Activated gamma-delta T cell treated with anti-CD3 and anti-CD28 coated beads, Interleukin-2, amount 50 U/mL, for 16 hours (primary cell): Measurements from ENCODE around the gene CEBPA.
"Not testable (repeated sequence)": the region's sequence is repeated elsewhere in the genome, so short reads cannot be mapped to it uniquely, and the experiment has no call there.

ENCODE experiments used
- DNase-seq: peaks from one replicate; pipeline ENCODE4 v3.0.0-alpha.2; 2020; ENCODE audit warnings: low read depth

CEBPA gene

DNA sequence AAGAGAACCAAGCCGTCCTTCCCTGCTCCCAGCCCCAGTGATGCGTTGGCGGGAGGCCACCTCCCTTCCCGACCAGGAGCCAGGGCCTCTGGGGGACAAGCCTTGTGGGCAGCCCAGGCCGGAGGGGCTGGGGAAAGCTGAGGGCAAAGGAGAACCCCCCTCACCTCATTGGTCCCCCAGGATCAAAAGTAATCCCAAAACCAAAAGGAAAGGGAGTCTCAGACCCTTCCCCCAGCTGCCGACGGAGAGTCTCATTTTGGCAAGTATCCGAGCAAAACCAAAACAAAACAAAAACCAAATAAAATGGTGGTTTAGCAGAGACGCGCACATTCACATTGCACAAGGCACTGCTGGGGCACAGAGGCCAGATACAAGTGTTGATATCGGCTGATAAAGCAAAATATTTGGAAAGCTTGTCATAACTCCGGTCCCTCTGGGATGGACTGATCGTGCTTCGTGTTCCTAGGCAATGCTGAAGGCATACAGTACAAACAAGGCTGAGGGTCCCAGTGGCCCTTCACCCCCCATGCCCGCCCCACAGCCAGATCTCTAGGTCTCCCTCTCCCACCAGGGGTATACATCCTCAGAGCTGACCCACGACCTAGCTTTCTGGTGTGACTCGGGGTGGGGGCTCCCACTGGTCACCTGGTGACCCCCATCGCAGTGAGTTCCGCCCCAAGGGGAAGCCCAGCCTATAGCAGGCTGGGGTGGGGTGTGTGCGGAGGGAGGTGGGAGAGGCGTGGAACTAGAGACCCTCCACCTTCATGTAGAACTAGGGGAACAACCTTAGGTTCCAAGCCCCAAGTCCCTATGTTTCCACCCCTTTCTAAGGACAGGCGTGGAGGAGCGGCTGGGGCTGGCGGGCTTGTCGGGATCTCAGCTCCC lies 2.1 kb downstream of the CEBPA start:
- DNase-seq = no peak

DNA sequence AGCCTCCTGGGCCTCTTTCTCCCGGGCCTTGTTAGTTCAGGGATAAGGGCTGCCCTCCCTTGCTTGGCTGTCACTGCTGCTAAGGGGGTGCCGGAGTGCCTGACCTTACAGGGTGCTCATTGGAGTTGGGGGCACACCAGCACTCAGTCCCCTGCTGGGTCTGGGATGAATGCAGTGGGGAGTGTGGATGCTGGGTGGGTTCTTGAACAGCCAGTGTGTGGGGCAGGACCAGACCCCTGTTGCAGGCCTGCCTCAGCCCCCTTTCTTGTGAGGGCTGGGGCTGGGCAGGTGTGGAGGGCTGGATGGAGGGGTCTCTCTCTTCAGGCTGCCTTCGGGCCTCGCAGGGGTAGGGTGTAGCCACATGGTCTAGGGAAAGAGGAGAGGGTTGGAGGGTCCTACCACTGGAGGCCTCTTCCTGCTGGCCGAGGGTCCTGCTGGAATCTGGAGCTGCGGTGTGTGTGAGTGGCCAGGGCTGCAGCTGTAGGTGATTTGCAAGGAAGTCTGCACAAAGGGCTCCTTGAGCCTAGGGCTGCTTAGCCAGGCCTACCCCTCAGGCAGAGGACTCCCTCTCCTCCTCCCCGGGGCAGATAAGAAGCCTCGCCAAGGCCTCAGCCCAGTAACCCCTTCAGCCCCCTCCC lies 3.2 kb downstream of the CEBPA start:
- no peak for DNase-seq

DNA sequence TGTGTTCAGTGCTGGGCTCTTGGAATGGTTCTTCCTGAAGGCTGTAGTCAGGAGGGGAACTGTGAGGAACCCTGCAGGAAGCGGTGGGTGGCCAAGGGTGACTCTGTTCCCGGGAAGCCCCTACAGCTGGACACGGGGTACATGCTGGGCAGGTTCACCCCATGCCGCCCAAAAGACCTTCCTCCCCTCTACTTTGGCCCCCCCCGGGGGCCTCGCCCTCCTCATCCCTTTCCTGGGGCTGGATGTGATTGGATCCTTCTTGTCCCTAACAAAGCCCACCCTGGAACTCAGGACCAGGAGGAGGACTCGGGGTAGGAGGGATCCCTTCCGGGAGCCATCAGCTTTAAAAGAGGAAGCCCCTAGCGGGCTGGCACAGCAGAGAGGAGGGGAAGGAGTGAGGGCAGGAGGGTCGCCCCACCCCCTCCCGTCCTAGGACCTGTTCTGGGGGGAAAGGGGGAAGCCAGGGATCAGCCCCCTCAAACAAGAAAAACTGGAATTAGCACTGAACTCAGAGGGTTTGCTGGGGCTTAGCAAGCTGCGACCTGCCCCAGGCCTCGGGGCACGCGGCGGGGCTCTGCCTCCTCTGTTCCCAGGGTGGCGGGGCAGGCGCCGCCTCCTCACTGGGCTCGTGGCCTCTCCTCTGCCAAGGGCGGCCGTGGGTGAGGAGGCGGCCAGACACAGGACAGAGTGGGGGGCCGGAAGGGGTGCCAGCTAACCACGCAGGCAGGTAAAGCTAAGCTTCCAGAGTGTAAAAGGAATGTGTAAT lies 4.0 kb downstream of the CEBPA start:
- DNase-seq = no peak

DNA sequence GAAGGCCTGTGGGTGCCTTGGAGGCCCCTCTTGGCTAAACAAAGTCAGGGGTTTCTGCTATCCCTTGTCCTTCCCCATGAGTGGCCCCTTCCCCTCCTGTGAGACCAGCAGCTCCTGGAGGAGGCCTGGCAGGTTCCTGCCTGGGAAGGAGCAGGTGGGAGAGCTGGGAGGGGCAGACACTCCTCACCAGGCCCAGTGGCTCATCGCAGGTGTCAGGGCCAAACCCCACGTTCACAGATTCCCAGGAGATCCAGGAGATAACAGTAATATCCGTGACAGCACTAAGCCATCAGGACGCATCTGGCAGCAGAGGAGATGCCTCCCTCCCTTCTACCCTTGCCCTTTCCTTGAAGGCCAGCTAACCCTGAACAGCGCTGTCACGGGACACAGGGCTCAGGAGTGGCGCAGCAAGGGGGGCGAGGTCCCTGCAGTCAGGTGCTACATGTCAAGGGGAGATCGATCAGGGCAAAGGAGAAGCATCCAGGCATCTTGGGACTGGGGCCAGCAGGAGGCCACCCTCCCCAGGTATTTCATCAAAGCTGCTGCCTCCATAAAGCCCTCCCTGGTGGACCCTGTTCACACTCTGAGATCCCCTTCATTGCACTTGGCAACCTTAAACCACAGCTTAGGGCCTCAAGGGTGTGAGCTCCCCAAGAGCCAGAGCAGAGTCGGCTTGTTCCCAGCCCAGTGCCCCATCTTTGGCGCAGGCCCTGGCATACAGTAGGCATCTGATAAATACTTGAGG lies 4.8 kb downstream of the CEBPA start:
- no peak for DNase-seq

DNA sequence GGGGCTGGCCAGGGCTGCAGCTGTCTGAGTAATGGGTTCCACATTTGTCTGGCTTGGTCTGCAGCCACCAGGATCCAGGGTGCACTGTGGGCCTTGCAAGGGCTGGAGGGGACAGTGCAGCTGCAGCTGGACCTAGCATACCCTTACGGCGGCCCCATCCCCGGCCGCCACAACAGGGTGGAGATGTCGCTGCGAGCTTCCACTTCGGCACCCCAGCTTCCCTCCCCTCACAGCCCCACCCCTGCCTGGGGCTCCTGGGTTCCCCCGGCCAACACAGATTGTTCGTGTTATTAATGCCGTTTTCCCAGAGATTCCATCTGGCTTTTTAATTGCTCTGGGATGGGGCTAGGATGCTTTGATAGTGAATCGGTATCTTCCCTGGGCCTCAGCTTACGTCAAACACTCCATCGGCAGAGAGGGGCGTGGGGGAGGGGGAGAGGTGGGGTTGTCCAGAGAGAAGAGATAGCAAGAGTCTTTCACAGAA lies 5.8 kb downstream of the CEBPA start:
- DNase-seq = no peak

DNA sequence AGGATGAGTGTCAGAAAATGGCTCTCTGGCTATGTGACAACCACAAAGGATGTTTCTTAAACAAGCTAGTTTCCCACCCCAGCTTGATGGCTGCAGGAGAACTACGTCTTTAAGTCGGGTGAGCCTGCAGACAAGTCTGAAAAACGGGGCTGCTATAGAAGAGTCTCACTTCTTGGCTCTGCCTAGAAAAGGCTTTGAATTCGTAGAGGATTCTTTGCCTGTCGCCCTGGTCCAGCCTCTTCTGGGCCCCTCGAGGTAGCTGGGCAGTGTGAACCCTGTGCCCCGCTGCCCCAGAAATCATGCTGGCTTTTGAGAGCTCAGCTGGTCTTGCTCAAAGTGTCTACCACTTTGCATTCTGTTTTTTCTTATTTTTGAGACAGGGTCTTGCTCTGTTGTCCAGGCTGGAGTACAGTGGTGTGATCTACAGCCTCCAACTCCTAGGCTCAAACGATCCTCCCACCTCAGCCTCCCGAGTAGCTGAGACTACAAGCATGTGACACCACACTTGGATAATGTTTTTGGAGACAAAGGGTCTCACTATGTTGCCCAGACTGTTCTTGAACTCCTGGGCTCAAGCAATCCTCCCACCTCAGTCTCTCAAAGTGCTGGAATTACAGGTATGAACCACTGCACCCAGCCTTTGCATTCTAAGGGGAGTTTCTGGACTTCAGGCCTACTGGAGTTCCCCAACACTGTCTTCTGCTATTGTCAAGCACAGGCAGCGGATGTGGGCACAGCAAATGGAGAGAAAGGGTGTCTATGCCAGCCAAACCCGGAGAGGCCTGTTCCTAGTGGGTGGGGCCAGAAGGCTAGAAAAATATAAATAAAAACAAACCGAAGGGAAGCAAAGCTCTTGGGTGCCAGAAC lies 6.5 kb downstream of the CEBPA start:
- no peak for DNase-seq

DNA sequence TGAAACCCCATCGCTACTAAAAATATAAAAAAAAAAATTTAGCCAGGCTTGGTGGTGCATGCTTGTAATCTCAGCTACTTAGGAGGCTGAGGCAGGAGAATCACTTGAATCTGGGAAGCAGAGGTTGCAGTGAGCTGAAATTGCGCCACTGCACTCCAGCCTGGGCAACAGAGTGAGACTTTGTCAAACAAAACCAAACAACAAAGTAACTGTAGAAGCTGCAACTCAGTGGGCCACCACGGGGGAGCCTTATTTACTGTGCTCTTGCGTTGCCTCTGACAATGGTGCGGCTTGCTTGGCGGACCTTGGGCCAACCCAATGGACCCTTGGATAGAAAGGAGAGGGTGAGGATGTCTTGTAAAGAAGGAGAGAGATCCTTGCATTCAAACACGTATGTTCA lies 7.3 kb downstream of the CEBPA start:
- not testable (repeated sequence) for DNase-seq

DNA sequence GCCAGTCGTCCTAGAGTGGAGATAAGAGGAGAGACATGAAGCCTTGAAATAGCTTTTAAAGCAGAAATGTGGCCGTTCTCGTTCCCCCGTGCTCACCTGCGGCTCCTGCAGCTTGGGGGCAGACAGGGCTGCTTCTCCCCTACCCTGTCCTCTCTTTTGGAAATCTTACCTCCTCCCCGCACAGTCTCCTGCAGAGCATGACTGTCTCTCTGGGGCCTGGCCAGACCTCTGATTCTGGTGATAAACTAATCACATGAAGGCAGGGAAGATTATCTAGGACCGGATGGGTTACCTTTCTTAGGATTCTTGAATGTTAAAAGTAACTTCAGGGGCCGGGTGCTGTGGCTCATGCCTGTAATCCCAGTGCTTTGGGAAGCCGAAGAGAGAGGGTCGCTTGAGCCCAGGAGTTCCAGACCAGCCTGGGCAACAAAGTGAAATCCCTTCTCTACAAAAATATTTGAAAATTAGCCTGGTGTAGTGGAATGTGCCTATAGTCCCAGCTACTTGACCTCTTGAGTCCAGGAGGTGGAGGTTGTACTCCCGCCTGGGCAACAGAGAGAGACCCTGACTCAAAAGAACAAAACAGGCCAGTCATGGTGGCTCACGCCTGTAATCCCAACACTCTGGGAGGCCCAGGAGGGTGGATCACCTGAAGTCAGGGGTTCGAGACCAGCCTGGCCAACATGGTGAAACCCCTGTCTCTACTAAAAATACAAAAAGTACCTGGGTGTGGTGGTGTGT lies 8.1 kb downstream of the CEBPA start:
- DNase-seq = no peak

DNA sequence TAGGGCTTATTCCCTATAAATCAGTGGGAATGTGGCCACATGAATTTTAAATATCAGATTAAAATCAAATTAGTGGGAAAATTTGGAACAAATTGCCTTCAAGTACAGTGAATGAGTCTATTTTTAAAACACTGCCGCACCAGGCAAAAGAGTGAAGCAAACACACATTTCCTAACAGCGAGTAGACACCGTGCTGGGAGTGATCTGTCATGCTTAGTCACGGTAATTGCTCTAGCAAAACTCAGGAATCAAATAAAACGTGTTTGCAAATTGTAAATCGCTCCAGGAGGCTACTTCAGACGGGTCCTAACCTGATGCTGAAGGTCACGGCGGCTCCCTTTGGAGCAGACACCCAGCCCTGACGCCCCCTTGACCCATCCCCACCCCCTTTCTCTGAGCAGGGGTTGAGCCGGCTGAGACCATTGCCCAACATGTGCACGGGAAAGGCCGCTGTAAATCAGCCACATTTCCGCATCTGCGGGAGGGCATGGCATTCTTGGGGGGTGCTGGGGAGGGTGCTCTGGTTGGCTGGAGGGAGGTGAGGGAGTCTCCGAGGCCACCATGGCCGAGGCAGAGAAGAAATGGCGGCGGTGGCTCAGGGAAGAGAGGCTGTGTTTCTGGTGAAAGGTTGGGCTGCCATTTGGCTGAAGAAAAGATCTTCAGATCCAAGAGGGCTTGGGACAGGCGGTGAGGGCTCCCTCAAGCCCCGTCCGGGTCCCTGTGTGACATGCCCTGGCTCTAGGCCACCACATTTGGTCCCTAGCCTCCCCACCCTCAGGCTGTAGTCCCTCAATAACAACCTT lies 8.9 kb downstream of the CEBPA start:
- no peak for DNase-seq

DNA sequence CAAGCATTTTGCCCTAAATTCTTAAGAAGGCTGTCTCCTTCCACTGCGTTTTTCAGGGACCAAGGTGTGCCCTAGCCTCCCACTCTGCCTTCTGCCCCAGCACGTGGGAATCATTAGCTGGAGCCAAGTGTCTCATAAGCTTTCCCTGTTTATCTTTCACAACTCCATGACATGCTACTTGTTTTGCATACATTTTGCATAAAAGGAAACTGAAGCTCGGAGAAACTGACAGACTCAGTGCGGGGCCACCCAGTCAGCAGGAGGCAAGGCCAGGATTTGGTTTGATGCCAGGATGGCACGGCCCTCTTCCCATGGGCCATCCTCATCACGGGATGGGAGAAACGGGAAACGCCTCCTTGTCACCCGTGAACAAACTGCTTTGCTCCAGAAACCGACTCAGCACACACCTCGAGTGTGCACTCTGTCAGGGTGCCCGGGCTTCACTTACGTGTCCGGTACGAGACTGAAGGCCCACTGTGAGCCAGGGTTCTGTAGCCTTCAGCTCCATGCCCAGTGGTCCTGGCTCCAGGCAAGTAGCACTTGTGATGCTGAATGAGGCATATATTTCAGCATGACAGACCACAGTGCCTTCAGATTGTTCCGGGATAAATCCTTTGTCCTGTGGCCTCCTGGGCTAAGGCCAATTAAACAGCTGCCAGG lies 9.6 kb downstream of the CEBPA start:
- DNase-seq = no peak

DNA sequence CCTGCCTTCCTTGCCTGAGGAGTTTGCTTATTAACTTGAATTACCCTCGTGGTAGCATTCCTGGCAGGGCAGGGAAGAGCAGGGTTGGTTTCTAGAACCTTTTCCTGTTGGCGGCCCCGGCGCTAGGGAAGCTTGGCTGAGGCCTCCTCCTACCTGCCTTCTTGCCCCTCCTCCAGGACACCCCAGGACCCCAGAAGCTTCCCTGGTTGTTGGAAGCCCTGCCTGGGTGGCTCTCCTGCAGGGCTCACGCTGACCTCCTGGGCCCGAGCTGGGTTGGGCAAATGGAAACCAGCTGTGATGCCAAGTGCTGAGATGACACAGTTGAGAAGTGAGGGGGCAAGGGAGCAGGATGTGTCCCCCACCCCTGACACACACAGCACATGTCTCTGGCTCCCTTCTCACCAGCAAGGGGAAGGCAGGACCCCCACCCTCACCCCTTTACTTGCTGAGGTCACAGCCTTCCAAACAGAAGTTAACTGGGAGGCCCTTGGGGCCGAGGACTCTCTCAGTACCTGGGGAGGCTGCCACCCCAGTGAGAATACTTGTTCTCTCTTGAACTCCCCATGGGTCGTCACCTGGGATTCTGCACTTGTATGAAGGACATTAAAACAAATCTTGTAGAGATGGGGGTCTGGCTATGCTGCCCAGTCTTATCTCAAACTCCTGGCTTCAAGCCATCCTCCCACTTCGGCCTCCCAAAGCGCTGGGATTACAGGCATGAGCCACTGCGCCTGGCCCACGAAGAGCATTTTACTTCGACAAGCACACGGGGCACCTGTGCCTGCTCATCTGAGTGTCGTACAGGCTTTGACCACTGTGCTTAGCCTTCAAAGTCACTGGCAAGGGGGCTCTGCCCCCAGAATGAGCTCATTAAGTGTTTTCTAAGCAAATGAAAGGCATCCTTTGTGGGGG lies 10.5 kb downstream of the CEBPA start:
- DNase-seq = no peak

DNA sequence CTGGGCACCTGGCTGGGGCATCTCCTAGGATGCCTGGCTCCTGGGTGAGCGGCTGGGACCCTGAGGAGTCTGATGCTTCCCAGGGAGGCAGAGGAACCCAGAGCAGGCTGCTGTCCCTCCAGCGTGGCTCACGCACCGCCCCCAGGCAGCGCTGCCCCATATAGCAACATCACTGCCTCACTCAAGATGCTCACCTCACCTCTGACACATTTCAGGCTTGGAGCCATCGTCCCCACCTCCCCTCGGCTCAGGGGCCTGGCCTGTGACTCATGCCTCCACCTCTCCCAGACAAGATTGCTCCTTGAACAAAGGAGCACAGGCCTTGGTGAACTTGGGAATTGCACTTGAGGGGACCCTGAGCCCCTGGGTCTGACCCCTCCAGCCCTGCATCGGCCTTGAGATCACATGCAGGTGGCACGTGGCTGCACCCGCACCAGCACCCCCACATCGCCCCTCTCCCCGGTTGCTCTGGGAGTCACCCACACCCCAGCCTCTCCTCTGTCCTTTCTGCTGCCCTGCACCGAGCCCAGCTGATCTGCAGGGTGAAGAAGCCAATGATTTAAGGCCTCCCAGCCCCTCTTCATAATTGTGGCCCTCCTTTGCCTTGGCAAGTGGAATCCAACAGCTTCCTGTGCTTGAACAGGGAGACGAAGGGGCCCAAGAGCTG lies 11.2 kb downstream of the CEBPA start:
- no peak for DNase-seq

DNA sequence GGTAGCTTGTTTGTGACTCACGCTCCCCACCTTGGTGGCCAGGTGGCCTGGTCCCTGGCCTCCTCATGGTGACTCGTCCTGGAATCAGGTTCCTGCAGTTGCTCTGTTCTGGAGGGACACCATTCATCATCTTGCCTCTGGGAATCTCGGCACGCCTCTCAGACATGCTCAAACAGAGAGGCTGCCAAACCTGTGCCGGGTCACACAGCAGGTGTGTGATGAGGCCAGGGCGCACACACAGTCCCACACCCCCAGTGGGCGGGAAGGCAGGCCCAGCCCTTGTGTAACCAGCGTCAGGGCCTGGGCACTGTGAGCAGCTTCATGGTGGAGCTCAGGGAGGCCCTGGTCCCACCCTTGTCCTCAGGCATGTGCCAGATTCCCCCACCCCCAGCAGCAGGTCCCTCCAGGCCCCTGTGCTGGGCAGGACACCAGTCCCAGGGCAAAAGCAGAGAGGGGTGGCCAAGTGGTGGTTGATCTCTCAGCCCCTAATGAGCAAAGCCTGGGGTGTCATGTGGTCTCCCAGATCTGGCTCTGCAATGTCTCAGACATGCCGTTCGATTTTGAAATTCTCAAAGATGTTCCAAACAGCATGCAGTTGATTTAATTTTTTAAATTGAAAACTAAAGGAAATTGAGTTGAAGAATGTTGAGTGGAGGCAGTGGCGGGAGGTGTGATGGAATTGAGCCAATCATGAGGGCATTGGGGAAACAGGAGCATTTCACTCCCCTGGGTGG lies 12.1 kb downstream of the CEBPA start:
- DNase-seq = no peak

DNA sequence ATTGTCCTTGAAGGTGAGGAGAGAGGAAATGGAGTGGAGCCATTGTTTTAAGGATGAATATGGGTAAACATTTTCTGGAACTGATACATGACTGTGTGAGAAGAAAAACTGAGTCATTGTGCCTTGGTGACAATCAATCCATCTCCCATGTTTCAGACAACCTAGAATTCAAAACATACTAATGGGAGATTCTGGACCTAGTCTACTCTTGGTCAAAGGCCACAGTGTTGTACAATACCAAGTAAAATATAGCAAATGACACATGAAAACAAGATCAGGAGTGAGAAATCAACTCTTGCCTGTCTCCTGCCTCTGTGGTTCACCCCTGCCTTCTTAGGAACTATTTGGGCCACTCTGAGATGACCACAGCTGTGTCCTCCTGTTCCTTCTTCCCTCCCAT lies 13.1 kb downstream of the CEBPA start:
- DNase-seq = no peak

DNA sequence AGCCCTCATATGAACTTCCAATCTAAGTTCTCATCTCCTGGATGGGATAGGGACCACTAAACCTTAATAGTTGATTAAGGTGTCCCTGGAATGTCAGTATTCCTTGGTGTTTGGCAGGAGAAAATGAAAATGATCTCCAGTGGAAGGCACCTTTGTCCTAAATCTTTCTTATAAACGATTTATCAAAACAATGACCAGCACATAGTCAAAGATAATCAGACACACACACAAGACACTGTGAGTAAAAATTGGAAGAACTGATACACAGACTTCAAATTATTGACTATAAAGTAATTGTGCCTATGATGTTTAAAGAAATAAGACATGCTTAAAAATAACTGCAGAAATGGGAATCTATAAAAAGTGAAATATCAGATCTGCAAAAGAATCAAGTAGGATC lies 13.7 kb downstream of the CEBPA start:
- no peak for DNase-seq

DNA sequence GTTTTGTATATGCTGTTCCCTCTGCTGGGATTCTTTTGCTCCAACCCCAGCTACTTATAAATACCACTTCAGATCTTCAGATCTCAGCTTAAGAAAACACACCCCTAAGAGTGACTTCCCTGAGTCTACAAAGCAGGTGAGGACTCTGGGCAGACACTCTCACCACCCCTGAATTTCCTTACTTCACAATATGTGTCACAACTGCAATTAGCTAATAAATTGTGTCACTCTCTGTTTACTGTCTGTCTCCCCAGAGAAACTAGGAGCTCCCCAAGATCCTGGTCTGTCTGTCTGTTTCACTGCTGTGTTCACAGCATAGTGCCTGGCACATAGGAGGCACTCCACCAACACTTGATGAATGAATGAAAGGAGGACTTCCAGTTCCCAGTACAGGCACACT lies 14.4 kb downstream of the CEBPA start:
- no peak for DNase-seq

DNA sequence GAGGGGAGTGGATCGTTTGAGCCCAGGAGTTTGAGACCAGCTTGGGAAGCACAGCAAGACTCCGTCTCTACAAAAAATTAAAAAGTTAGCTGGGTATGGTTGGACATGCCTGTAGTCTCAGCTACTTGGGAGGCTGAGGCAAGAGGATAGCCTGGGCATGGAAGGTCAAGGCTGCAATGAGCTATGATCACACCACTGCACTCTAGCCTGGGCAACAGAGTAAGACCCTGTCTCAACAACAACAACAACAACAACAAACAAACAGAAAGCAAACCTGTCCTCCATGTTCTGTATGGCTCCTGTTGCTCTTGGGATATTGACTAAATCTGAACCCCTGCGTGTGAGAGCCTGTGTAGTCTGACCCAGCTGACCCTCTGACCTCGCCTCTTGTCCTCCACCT lies 14.9 kb downstream of the CEBPA start:
- no peak for DNase-seq
